Right hindlimb (tissue), 1 donor: ENCODE results near the gene AEBP1.

Experiments used
- DNase-seq: peaks from one replicate; pipeline ENCODE4 v3.0.0-alpha.2; 2018

Gene AEBP1

GRCh38 chr7:44144968-44145478 lies 40.9 kb downstream of the AEBP1 start:
- DNase-seq = peak; percentile 16

GRCh38 chr7:44145479-44145968 lies 41.4 kb downstream of the AEBP1 start:
- peak; percentile 35 for DNase-seq

DNA sequence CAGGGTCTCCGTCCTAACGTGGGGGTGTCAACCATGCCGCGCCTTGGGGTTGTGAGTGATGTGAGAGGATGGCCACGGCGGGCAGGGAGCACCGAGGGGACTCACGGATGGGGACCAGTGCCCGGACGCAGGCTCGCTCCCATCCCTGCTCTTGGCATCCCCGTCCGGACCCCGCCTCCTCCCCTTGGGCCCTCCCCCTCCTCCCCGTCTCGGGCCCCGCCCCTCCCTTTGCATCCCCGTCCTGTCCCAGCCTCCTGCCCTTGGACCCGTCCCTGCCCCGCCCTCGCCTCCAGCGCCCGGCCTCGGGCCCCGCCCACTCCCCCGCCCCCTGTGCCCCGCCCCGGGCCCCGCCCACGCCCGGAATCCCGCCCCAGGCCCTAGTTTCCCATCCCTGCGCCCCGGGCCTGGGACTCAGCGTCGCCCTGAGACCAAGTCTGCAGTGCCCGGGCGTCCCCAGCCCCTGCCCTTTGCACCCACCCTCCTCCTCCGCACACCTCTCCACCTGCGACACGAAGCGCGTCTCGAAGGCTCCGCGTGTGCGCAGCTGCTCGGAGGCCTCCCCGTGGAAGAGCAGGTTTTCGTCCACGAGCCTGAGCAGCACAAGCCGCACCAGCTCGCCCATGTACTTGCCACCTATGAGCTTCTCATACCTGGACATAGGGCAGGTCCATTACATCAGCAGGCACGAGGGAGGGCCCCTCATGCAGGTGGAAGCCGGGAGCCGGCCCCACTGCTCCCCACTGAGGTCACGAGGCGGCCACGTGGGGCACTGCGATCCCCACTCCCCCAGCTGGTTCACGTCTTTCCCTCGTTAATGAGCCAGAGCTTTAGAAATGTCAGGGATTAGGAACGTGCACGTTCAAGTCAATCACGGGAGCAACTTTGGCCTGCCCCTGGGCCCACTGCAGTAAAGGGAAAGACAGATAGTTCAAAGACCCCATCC lies 42.1 kb downstream of the AEBP1 start:
- peak; percentile 85 for DNase-seq

GRCh38 chr7:44147026-44147991 lies 43.2 kb downstream of the AEBP1 start:
- peak; percentile 78 for DNase-seq

GRCh38 chr7:44148166-44148565 lies 44.0 kb downstream of the AEBP1 start:
- DNase-seq = no peak

DNA sequence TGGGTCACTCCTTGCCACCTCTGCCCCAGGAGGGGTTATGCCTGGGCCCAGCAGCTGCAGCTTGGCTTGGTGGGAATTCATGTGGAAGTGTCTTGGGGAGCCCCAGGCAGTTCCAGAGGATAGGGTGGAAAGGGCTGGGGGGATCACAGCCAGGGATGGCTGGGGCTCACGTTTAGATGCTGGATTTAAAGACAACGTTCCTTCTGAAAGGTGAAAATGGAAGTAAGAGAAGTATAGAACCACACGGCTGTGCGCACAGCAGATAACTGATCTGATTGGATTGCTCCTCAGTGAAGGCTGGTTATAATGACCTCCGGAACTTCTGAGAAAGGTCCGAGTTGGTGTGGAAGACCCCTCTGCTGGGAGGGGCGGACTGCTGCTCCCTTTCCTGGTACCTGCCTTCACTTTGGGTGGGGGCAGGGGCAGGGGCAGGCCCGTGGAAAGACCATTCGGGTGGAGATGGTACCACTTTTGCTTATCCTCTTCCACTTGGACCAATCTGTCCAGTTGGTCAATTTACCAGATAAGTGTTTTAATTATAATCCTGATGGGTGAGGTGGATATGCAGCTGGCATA lies 44.9 kb downstream of the AEBP1 start:
- DNase-seq = no peak

DNA sequence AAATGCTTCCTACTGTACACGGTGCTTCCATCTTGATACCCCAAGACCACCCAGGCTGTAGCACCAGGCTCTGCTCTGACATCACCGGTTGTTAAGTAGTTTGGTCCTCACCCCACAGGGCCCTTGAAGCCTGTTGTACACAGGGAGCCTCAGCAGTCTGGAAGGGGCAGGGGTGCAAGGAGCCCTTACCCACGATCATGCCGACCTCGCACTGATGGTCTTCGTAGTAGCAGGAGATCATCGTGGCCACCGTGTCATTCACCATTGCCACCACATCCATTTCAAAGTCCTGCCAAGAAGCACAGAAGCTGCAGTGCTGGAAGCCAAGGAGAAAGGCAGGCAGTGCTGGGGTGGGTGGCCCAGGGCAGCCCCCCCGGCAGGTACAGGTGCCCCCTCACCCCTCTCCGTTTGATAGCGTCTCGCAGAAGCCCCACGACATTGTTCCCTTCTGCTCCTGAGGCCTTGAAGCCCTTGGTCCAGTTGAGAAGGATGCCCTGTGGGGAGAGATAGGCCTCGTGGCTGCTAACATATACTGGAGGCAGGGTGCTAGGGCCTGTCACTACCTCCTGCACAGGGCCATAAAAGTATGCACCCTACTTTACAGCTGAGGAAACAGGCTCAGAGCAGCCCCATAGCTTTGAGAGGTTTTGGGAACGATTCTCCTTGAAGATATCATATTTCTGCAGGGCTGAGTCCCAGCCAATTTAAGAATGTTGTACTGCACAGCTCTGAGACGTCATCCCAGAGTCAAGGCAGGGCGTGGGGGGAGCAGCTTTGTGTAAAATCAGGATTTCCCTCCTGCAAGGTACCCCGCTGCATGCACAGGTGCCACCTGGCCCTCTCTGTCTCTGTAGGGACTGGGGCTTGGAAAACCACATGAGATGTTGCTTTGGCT lies 45.7 kb downstream of the AEBP1 start:
- peak; percentile 68 for DNase-seq

GRCh38 chr7:44150466-44150832 lies 46.3 kb downstream of the AEBP1 start:
- DNase-seq = peak; percentile 65

GRCh38 chr7:44150966-44151941 lies 47.1 kb downstream of the AEBP1 start:
- DNase-seq = peak; percentile 4

- DNase-seq = peak; percentile 12
These were observed 47.8 kb downstream of the AEBP1 start for GRCh38 chr7:44151956-44152355.

GRCh38 chr7:44152971-44153947 lies 49.1 kb downstream of the AEBP1 start:
- DNase-seq = peak; percentile 11

GRCh38 chr7:44153948-44154335 lies 49.8 kb downstream of the AEBP1 start:
- DNase-seq = no peak

- no peak for DNase-seq
These were observed 50.6 kb downstream of the AEBP1 start for GRCh38 chr7:44154703-44155102.

- no peak for DNase-seq
These were observed 51.3 kb downstream of the AEBP1 start for GRCh38 chr7:44155191-44156185.

DNA sequence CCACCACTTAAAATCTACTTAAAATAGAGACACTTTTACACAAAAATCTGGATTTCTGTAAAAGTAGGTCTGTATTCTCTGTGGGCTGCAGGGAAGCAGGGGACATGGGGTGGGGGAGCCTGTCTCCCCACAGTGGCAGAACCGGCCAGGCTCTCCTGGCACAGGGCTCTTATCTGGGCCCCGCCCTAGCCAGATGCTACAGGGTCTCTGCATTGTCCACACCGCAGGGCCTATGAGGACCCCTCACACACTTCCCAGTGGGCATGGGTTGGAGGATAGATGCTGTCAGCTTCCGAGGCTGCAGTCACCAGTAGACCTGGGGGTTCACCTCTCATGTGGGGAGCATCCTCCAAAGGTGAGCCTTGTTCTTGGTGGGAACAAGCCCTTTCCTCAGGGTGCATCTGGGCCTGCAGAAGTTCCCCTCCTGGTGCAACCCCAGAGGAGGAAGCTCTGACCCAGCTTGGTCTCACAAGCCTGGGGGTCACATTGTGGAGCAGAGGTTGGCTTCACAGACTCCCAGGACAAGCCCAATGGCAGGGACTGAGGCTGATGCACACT lies 52.4 kb downstream of the AEBP1 start:
- no peak for DNase-seq

GRCh38 chr7:44157116-44158080 lies 53.3 kb downstream of the AEBP1 start:
- no peak for DNase-seq
